Stimulated activated CD4-positive, alpha-beta T cell treated with anti-CD3 and anti-CD28 coated beads, Interleukin-15, amount 100 ng/mL, for 24 hours (primary cell): Measurements from ENCODE around the gene SNRPD1.
"Not testable (repeated sequence)": the region's sequence is repeated elsewhere in the genome, so short reads cannot be mapped to it uniquely, and the experiment has no call there.

Experiments
- DNase-seq: peaks from one replicate; pipeline ENCODE4 v3.0.0-alpha.2; 2020

SNRPD1 gene

GRCh38 chr18:21638822-21639221 is 26.7 kb downstream of the SNRPD1 start:
- no peak for DNase-seq

- DNase-seq, result not testable (repeated sequence)
Measured at GRCh38 chr18:21640375-21640774, 28.3 kb downstream of the SNRPD1 start.

GRCh38 chr18:21650311-21650710 is 38.2 kb downstream of the SNRPD1 start:
- no peak for DNase-seq

GRCh38 chr18:21652073-21652472 is 40.0 kb downstream of the SNRPD1 start:
- no peak for DNase-seq

GRCh38 chr18:21653361-21653760 is 41.2 kb downstream of the SNRPD1 start:
- no peak for DNase-seq

GRCh38 chr18:21656402-21656801 is 44.3 kb downstream of the SNRPD1 start:
- no peak for DNase-seq

GRCh38 chr18:21660078-21660477 is 48.0 kb downstream of the SNRPD1 start:
- DNase-seq, result no peak

GRCh38 chr18:21662581-21662980 is 50.5 kb downstream of the SNRPD1 start:
- DNase-seq, result no peak

GRCh38 chr18:21663578-21663977 is 51.5 kb downstream of the SNRPD1 start:
- DNase-seq, result no peak

GRCh38 chr18:21664069-21664468 is 52.0 kb downstream of the SNRPD1 start:
- no peak for DNase-seq

- no peak for DNase-seq
Measured at GRCh38 chr18:21669736-21670285, 57.7 kb downstream of the SNRPD1 start.

GRCh38 chr18:21672521-21673267 is 60.6 kb downstream of the SNRPD1 start:
- no peak for DNase-seq

- DNase-seq, result peak; percentile 30
Measured at GRCh38 chr18:21675354-21675753, 63.2 kb downstream of the SNRPD1 start.

GRCh38 chr18:21678859-21679258 is 66.7 kb downstream of the SNRPD1 start:
- DNase-seq, result no peak

- DNase-seq, result peak; percentile 4
Measured at GRCh38 chr18:21680161-21680560, 68.0 kb downstream of the SNRPD1 start.

GRCh38 chr18:21682371-21683051 is 70.4 kb downstream of the SNRPD1 start:
- peak; percentile 16 for DNase-seq
